Skin of body (tissue), 2 donors: ENCODE data around the gene HDAC4. TPM values are rescaled to one million over a fixed set of nuclear protein-coding genes. Genes with fewer than 3 reads are reported as not detected.
A peak's percentile ranks its signal among the peaks of the same experiment; 100 is the strongest.

ENCODE experiments used
- DNase-seq: peaks from one replicate; lab custom pipeline; 2025; lab: John Stamatoyannopoulos, UW
- total RNA-seq: library from RNA; depleted of rRNA; stranded (reverse); fragments of >200 nt; gene quantifications from one replicate; pipeline ENCODE4 v1.2.3, GENCODE V29; 2014

The HDAC4 gene
- total RNA-seq, 1 donor from 2014 or later, result 22.8 TPM

DNA sequence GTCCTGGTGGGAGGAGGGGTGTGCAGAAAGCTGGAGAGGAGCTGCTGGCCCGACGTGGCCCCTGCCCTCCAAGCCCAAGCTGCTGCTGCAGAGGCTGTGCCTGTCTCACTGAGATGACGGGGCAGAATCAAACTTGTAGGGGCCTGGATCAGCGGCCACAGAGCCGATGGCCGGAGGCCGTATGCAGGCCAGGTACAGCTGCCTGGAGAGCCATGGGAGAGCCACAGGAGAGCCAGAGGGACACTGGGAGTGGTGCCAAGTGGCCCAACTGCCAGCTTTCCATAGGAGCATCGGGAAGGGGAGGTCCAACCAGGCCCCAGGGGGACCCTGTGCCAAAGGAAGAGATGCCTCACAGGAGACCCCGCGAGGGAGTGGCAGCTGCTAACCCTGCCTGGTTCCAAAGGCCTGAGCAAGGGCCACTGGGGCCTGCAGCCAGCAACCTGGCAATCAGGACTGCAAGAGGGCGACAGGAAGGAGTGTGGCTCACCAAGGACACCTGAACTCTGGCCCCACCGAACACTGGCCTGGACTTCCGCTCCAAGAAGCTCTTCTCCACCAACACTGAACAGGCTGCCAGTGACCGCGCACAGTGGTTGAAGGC lies 70.7 kb downstream of the HDAC4 start:
- DNase-seq, result no peak

GRCh38 chr2:239329284-239329971 lies 71.4 kb downstream of the HDAC4 start:
- DNase-seq, result no peak

- DNase-seq, result peak; percentile 51
Observed at GRCh38 chr2:239328351-239329191, 72.2 kb downstream of the HDAC4 start.

DNA sequence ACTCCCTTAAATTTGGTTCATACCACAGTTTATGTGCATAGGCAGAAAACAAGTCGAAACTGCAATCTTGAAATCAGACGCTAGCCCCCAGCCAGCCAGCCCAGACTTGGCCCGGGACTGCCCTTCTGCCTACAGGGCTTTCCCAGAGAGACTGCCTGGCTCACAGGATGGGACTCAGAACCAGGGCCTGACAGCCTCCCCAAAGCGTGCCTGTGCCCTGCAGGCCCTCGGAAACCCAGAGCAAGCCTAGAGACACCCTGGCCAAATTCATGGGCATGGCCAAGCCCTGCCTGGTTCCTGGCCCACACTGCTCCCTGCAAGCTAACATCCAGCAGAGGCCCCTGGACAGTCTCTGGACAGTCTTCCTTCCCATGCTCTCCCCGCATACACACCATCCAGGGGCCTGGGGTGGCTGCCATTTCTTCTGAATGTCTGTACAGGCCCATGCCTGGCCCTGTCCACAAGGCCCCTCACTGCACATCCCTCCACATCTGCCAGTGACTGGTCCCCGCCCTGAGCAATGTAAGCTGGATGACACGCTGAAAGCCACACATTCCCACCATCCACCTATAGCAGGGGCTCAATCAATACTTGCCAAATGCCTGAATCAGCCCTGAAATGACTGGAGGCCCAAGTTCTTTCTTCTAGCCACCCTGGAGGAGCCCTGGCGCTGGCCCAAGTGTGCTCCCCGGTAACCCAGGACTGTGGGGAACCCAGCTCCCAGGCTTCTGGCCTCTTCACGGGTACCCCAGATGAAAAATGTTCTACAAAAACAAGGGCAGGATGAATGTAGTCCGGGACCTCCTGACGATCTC lies 73.1 kb downstream of the HDAC4 start:
- DNase-seq, result no peak

DNA sequence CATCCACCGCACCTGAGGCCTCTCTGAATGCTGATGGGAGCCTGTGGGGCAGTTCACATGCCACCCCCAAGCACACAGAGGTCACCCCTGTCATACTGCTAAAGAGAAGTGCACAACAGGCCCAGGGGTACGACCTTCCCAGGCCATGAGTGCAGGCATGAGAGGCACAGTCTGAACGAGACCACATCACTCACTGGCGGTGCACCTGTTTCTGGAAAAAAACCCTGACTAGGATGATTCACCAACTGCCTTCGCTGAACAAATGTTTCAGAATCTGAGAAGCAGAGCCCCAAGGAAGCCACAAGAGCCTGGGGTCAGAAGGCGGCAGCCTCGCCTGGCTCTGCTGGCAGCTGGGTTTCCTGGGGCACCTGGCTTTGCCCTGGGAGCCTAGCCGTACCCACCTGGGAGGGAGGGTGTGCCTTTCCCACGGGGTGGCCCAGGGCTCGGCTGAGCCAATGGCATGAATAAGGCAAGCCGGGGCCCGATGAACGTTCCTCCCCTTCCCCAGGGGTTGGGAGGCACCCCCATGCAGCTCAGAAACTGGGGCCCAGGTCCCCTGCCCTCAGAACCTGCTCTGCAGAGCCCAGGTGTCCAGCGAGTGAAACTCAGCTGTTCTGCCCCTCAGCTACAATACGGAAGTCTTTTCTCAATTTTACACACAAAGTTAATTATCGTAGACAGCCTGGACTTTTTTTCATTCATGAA lies 73.8 kb downstream of the HDAC4 start:
- DNase-seq, result no peak

- no peak for DNase-seq
Observed at GRCh38 chr2:239324456-239324855, 76.4 kb downstream of the HDAC4 start.

DNA sequence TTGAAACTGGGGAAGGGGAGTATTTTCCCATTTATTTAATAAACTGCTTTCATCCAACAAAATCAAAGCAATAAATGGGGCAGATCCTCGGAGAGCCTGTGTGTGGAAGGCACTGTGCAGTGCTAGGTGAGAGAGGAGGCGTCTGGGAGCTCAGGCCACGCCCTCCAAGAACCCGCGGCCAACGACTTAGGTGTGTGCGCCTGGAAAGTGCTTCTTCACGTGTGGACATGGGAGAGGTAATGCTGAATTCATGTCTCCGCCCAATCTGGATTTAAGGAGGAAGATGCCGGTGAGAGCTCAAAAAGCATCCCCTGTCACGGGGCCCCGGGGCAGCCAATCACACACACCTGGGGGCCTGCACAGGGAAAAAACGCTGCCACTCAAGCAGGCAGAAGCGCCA lies 77.4 kb downstream of the HDAC4 start:
- no peak for DNase-seq

DNA sequence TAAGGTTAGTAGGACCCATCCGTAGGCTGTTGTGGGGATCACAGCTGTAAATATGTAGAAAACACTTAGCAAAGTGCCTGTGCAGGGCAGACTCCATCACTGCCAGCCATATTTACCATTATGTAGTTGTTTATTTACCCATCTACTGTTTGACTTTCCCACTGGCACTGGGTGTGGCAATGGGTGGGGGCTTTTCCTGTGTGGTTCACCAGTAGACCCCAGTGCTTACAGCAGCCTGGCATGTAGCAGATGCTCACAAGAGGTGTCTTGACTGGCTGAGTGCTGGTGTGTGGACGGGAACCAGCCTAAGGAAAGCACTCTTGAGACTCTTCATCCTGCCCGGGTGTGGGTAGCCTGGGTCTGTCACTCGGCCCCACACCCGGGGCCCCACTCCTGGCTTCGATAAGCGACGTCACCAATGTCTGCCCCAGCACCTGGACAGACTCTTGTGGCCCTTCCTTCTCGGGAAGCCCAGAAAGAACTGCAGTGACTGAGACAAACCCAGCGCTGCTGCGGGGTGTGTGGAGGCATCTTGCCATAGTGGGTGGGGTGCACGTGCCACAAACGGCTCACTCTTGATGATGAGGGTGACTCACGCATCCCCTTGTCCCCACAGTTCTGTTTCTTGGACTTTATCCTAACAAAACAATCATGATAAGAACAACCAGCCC lies 78.3 kb downstream of the HDAC4 start:
- no peak for DNase-seq

- no peak for DNase-seq
Observed at GRCh38 chr2:239321596-239322415, 79.0 kb downstream of the HDAC4 start.

- peak; percentile 74 for DNase-seq
Observed at GRCh38 chr2:239318790-239319661, 81.8 kb downstream of the HDAC4 start.

DNA sequence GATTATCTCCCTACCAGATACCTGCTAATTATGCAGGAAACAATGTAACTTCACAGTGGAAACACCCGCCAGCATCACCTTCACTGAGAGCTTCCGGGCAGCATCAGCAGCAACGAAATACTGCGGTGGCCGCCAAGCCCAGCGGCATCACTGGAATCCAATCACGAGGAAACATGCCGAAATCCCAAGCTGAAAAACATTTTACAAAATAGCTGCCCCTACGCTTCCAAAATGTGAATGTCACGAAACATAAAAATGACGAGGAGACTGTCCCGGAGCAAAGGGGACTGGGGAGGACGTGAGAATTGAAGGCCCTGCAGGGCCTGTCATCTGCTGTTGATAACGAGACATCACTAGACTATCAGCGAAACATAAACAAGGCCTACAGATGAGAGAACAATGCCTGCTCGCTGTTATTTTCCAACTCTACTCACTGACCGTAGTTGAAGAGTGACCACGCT lies 82.6 kb downstream of the HDAC4 start:
- DNase-seq, result no peak

GRCh38 chr2:239316562-239317465 lies 84.0 kb downstream of the HDAC4 start:
- peak; percentile 8 for DNase-seq

GRCh38 chr2:239315308-239315707 lies 85.5 kb downstream of the HDAC4 start:
- DNase-seq, result no peak

DNA sequence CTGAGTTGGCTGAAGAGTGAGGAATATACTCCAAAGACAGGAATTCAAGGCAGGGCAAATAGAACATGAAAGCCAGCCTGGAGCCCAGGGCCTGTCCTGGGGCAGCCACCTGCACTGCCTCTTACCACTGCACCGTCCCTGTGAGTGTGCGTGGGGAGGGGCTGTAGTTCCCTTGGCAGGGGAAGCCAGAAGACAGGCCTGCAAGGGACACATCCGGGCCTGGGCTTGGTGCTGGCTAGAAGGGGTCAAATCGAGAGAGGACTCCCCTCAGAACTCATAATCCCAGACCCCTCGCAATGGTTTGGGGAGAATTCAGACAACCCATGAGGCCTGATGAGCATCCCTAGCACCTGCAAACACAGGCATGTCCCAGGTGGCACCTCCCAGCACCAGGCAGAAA lies 87.0 kb downstream of the HDAC4 start:
- DNase-seq, result no peak

GRCh38 chr2:239312741-239313667 lies 87.8 kb downstream of the HDAC4 start:
- no peak for DNase-seq

DNA sequence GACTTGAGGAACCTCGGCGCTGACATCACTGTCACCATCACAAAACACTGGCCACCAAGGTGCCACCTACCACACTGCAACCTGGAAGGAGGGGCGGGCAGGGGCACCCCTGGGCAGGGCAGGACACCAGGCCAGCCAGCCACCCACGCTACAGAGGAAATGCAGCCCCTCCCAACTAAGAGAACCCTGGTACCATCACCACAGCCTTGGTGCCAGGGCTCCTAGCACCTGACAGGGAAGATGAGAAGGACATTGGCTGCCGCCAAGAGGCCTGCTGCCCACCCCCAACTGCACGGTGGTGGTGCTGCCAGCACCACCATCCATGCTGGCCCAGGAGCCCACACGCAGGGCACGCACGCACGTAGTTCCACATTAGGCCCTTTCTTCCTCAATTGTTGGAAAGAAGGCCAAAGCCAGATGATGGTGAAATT lies 88.7 kb downstream of the HDAC4 start:
- no peak for DNase-seq
